K562 (cell line): Measurements from ENCODE around the gene SETDB1. TPM values are rescaled to one million over a fixed set of nuclear protein-coding genes. Genes with fewer than 3 reads are reported as not detected.

Source experiments
- ATAC-seq: fragments of 200-7000 bp; cut with Tn5 transposase; 3 replicates; pipeline ENCODE4 v1.9.1; 2020; ENCODE audit warnings: moderate library complexity
- BruUV-seq: library from RNA; stranded (reverse); fragments of 400-500 nt; replicated peaks from 2 replicates; lab custom pipeline; 2021; lab: Mats Ljungman, UMichigan
- CTCF ChIA-PET: fragments of 300-600 bp; formaldehyde crosslinking; extraction: SDS; loops from one replicate; lab custom pipeline; 2021; ENCODE audit warnings: low intra/inter-chr PET ratio; lab: Yijun Ruan, JAX
- POLR2A ChIA-PET: fragments of 300-600, 350-650 bp; sonication (Branson Sonifier 250); formaldehyde crosslinking; extraction: SDS; loops from one replicate; lab custom pipeline; 2021; ENCODE audit warnings: antibody characterized with exemption, inconsistent platforms; lab: Yijun Ruan, JAX
- DNase-seq, 4 experiments: peaks; one replicate each; pipeline versions ENCODE4 v3.0.0 to v3.0.0-alpha.2; 2011 to 2018; ENCODE audit warnings: low spot score in 3 of 4, mixed read lengths in 3 of 4; ENCODE audit errors: extremely low read depth in 1 of 4
- FAIRE-seq: peaks from 2 replicates; lab custom pipeline; 2011; peaks lifted over from hg19 to GRCh38; lab: Jason Lieb, UNC
- H2AFZ ChIP-seq: 2 replicates; pipeline ENCODE4 v1.6.0; 2011; ENCODE audit warnings: low read depth, low read length, control low read depth, inconsistent platforms
- H3K27ac ChIP-seq: fragments of 200-600 bp; 3 replicates; pipeline ENCODE4 v1.8.0; 2011; ENCODE audit warnings: low read depth, mild to moderate bottlenecking, control low read depth, inconsistent platforms, low read length, moderate library complexity, mixed read lengths; ENCODE audit errors: extremely low read depth
- H3K27me3 ChIP-seq, 2 experiments: fragments of 300-600 bp in 1 of 2; 2 replicates in 1 of 2; 3 replicates in 1 of 2; pipeline versions ENCODE4 v1.6.0 to v1.8.0; 2011; ENCODE audit warnings: inconsistent platforms in 2 of 2, low read length in 2 of 2, mild to moderate bottlenecking in 1 of 2, mixed read lengths in 1 of 2, moderate library complexity in 1 of 2; ENCODE audit not compliant: control insufficient read depth in 2 of 2, insufficient read depth in 2 of 2
- H3K36me3 ChIP-seq: fragments of 300-600 bp; 3 replicates; pipeline ENCODE4 v1.8.0; 2011; ENCODE audit warnings: mild to moderate bottlenecking, low read length, inconsistent platforms; ENCODE audit not compliant: control insufficient read depth, insufficient read depth
- H3K4me1 ChIP-seq, 2 experiments: fragments of 200-600 bp in 1 of 2; replicated peaks in 1 of 2; 2 replicates in 1 of 2; 3 replicates in 1 of 2; pipeline versions ENCODE4 v1.5.1 to v1.8.0; 2011; ENCODE audit warnings: inconsistent platforms in 2 of 2, low read length in 2 of 2, mild to moderate bottlenecking in 1 of 2, mixed read lengths in 1 of 2, moderate library complexity in 1 of 2; ENCODE audit not compliant: control insufficient read depth in 2 of 2, insufficient read depth in 2 of 2
- H3K4me2 ChIP-seq: 2 replicates; pipeline ENCODE4 v1.6.1; 2011; ENCODE audit warnings: low read length, control low read depth, inconsistent platforms, mixed read lengths; ENCODE audit not compliant: insufficient read depth
- H3K4me3 ChIP-seq: fragments of 200-600 bp; sonication (generic), shearing (Covaris generic); 2 replicates; pipeline ENCODE4 v1.5.1; 2016; ENCODE audit warnings: control low read depth, inconsistent platforms
- H3K79me2 ChIP-seq: fragments of 200-600 bp; 3 replicates; pipeline ENCODE4 v1.8.0; 2011; ENCODE audit warnings: low read length, inconsistent platforms; ENCODE audit not compliant: control insufficient read depth, insufficient read depth
- H3K9ac ChIP-seq, 2 experiments: 2 replicates each; pipeline versions ENCODE4 v1.6.0 to v1.6.1; 2011; ENCODE audit warnings: low read depth in 2 of 2, low read length in 2 of 2, control low read depth in 1 of 2, inconsistent platforms in 1 of 2, mild to moderate bottlenecking in 1 of 2, mixed read lengths in 1 of 2; ENCODE audit not compliant: insufficient read depth in 1 of 2
- H3K9me1 ChIP-seq: one replicate; pipeline ENCODE4 v1.6.0; 2011; ENCODE audit warnings: inconsistent platforms, mild to moderate bottlenecking, low read length, moderate library complexity; ENCODE audit not compliant: control insufficient read depth, insufficient read depth
- H3K9me3 ChIP-seq: replicated peaks from 2 replicates; pipeline ENCODE4 v1.5.1; 2011; ENCODE audit warnings: low read depth, low read length, inconsistent platforms; ENCODE audit not compliant: control insufficient read depth, insufficient read depth
- H4K20me1 ChIP-seq: replicated peaks from 2 replicates; pipeline ENCODE4 v1.6.1; 2011; ENCODE audit warnings: low read length, inconsistent platforms, mixed read lengths; ENCODE audit not compliant: control insufficient read depth, insufficient read depth
- CREB3 ChIP-seq: fragments of 450-650 bp; conservative IDR thresholded peaks from 2 replicates; pipeline ENCODE4 v1.6.1; 2016; ENCODE audit warnings: missing genetic modification characterization, low read depth, mild to moderate bottlenecking, missing compliant biosample characterization, moderate library complexity
- CTCF ChIP-seq, 3 experiments: IDR thresholded peaks in 2 of 3; conservative IDR thresholded peaks in 1 of 3; 2 replicates each; pipeline ENCODE4 v1.5.1; 2011 to 2012; ENCODE audit warnings: low read length in 3 of 3, mild to moderate bottlenecking in 3 of 3, control low read depth in 2 of 3, improper control_type of control experiment in 1 of 3, inconsistent platforms in 1 of 3, low read depth in 1 of 3, mixed read lengths in 1 of 3, moderate library complexity in 1 of 3; ENCODE audit not compliant: insufficient read depth in 2 of 3
- FOXP1 ChIP-seq: sonication (generic); formaldehyde crosslinking; IDR thresholded peaks from 2 replicates; pipeline ENCODE4 v1.8.0; 2022; ENCODE audit warnings: mild to moderate bottlenecking, missing genetic modification reagents
- L3MBTL2 ChIP-seq: fragments of 450-650 bp; IDR thresholded peaks from 2 replicates; pipeline ENCODE4 v1.6.1; 2016; ENCODE audit warnings: mild to moderate bottlenecking, moderate library complexity
- MAZ ChIP-seq, 2 experiments: fragments of 450-650 bp in 1 of 2; sonication (generic) in 1 of 2; formaldehyde crosslinking; IDR thresholded peaks in 1 of 2; conservative IDR thresholded peaks in 1 of 2; 2 replicates each; pipeline versions ENCODE4 v1.4.0 to v1.5.0; 2020; ENCODE audit warnings: mild to moderate bottlenecking in 1 of 2, missing genetic modification reagents in 1 of 2
- MEIS2 ChIP-seq: fragments of 450-650 bp; IDR thresholded peaks from 2 replicates; pipeline ENCODE4 v1.6.1; 2014; ENCODE audit warnings: mild to moderate bottlenecking; ENCODE audit not compliant: partially characterized antibody
- NR2C2 ChIP-seq, 2 experiments: fragments of 200-800 bp in 1 of 2; sonication (Bioruptor generic) in 1 of 2; sonication (generic) in 1 of 2; formaldehyde crosslinking in 1 of 2; IDR thresholded peaks; 2 replicates each; pipeline versions ENCODE4 v1.6.1 to v1.8.0; 2016 to 2022; ENCODE audit warnings: mild to moderate bottlenecking in 1 of 2, missing compliant biosample characterization in 1 of 2, missing genetic modification characterization in 1 of 2, missing genetic modification reagents in 1 of 2
- NR2F6 ChIP-seq: fragments of 450-650 bp; formaldehyde crosslinking; IDR thresholded peaks from 2 replicates; pipeline ENCODE4 v1.4.0; 2020; ENCODE audit warnings: mild to moderate bottlenecking
- NRF1 ChIP-seq, 2 experiments: fragments of 450-650 bp; IDR thresholded peaks in 1 of 2; conservative IDR thresholded peaks in 1 of 2; 2 replicates each; pipeline ENCODE4 v1.6.1; 2014; ENCODE audit warnings: mild to moderate bottlenecking in 2 of 2
- USF2 ChIP-seq: sonication (generic); formaldehyde crosslinking; IDR thresholded peaks from 2 replicates; pipeline ENCODE4 v1.5.0; 2020; ENCODE audit warnings: missing genetic modification reagents
- ZNF444 ChIP-seq: fragments of 250-450 bp; sonication (Bioruptor Pico); IDR thresholded peaks from 2 replicates; pipeline ENCODE4 v1.4.0; 2020; ENCODE audit warnings: mild to moderate bottlenecking, moderate library complexity
- WGBS: fragments of 100-300 bp; shearing (Covaris generic); methylation state at CpG from one replicate; pipeline ENCODE4 v1.1.6; 2016; ENCODE audit warnings: low coverage, mixed read lengths; ENCODE audit not compliant: insufficient coverage; ENCODE audit errors: missing lambda C conversion rate; 5-methylcytosine and 5-hydroxymethylcytosine counted together
- in situ Hi-C: fragments of 300-500 bp; cut with MboI; formaldehyde crosslinking; loops from 4 replicates; pipeline ENCODE4 v1.15.0; 2018; ENCODE audit warnings: inconsistent platforms, mixed read lengths
- intact Hi-C: fragments of 100-400 bp; cut with micrococcal nuclease; formaldehyde crosslinking; loops from 2 replicates; pipeline ENCODE4 v1.14.2; 2022
- polyA plus RNA-seq, 8 experiments: library from polyadenylated mRNA; depleted of rRNA in 4 of 8; stranded (reverse) in 5 of 8; unstranded in 3 of 8; fragments of >200 nt; fragmentation: Nextera tagmentation in 2 of 8; fragmentation: Illumina TruSeq in 1 of 8; extraction: Ambion mirVana in 2 of 8; extraction: Trizol in 1 of 8; gene quantifications; 2 replicates each; pipeline versions ENCODE4 v1.2.1 to v1.2.3, GENCODE V29; 2011 to 2014; ENCODE audit warnings: inconsistent platforms in 1 of 8, missing spikeins in 1 of 8
- total RNA-seq, 7 experiments: library from RNA; depleted of rRNA in 6 of 7; stranded (reverse); fragments of >200 nt in 6 of 7; fragmentation: Illumina TruSeq in 2 of 7; extraction: Trizol in 2 of 7; gene quantifications; 2 replicates each; pipeline versions ENCODE4 v1.2.1 to v1.2.3, GENCODE V29; 2011 to 2021; ENCODE audit warnings: low replicate concordance in 1 of 7

SETDB1 gene
- total and polyA plus RNA-seq, 9 of the 15 experiments (the other 6 are each of a cell fraction or from before 2014, with no cell fraction given): 21.5 to 64.4 (median 42.0) TPM

- FAIRE-seq: peak; percentile 94
- POLR2A ChIA-PET: interaction anchor here (0.5 to 1.5 kb wide), 14 partner anchors 11 to 722 kb away, joined by 3 to 6 read pairs (median 3); partner anchors contain the start of genes ENSA, GOLPH3L and MINDY1
- H3K4me1 ChIP-seq: peaks cover 42 to 47% of the 10 kb centered on the region in 2 experiments
- TF ChIP-seq CTCF (IDR thresholded peaks at IDR 0.05 in 2 of 3, conservative IDR thresholded peaks at IDR 0.05 in 1 of 3; ENCODE audit: insufficient read depth in 2 of 3, low read depth in 1 of 3, low read length in 3 of 3) (peak in 1 of 3 experiments; percentile 2; a peak in 1 of 6 replicates), CREB3 (tag) (0 out of 2 replicates have a peak, but pooled peaks have one; percentile 27), NR2F6 (CRISPR knock-in tag) (no peak), FOXP1 (CRISPR knock-in tag) (0 out of 2 replicates have a peak, but pooled peaks have one; percentile 19), NR2C2 (CRISPR knock-in tag; IDR thresholded peaks at IDR 0.05) (no peak), NR2C2 (tag; IDR thresholded peaks at IDR 0.05) (peak; percentile 69), L3MBTL2 (peak; percentile 61; the same call in 1 of the 2 replicates), MEIS2 (no peak), USF2 (CRISPR knock-in tag) (0 out of 2 replicates have a peak, but pooled peaks have one; percentile 14), MAZ (CRISPR knock-in tag; conservative IDR thresholded peaks at IDR 0.05 in 1 of 2, IDR thresholded peaks at IDR 0.05 in 1 of 2) (0 out of 4 replicates have a peak, but pooled peaks of 1 of the 2 experiments have one; percentile 28), NRF1 (conservative IDR thresholded peaks at IDR 0.05 in 1 of 2, IDR thresholded peaks at IDR 0.05 in 1 of 2) (peak; percentile 13 to 33; a peak in 1 of 4 replicates), ZNF444 (CRISPR knock-in tag) (no peak)
Observed at GRCh38 chr1:150981805-150982712, 55.9 kb downstream of the SETDB1 start, which contains the start of gene ANXA9. TSS of gene ANXA9 (plus strand) at chr1:150982292. CDS start at chr1:150983106, 814 bp downstream.

More at GRCh38 chr1:150981805-150982712, 55.9 kb downstream of the SETDB1 start, which contains the start of gene ANXA9:
- Histone ChIP-seq H4K20me1 (no peaks in the 10 kb centered on the region), H3K9me3 (no peaks in the 10 kb centered on the region), H3K9me1 (peaks cover 2% of the 10 kb centered on the region), H3K27me3 (no peaks in the 10 kb centered on the region), H3K9ac (peak within 1 kb of the TSS in 1 of 2 experiments; percentile 80; a peak in 2 of 4 replicates), H3K36me3 (no peaks in the 10 kb centered on the region), H3K4me2 (peak within 1 kb of the TSS; percentile 61), H3K79me2 (no peaks in the 10 kb centered on the region; the same call in 2 of the 3 replicates), H3K4me3 (no peak within 1 kb of the TSS), H2AFZ (peak within 1 kb of the TSS; percentile 96), H3K27ac (0 out of 3 replicates have a peak within 1 kb of the TSS, but pooled peaks have one; percentile 2)
- in situ Hi-C loops: no loop called here
- peak; percentile 78 to 83 (median 78) for DNase-seq
- no TSS peak for BruUV-seq
- 36% methylated on average over 12 of the region's 12 CpGs for WGBS
- intact Hi-C loops: no loop called here
- peak; percentile 85 for ATAC-seq
- CTCF ChIA-PET: no interaction called here
